ENCODE results near the gene PI16.

DNA sequence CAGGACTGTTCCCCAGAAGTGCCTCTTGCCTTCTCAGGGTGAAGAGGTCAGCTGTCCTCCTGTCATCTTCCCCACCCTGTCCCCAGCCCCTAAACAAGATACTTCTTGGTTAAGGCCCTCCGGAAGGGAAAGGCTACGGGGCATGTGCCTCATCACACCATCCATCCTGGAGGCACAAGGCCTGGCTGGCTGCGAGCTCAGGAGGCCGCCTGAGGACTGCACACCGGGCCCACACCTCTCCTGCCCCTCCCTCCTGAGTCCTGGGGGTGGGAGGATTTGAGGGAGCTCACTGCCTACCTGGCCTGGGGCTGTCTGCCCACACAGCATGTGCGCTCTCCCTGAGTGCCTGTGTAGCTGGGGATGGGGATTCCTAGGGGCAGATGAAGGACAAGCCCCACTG is 9.8 kb downstream of the PI16 start:
- TF ChIP-seq YY1 (IDR thresholded peaks at IDR 0.05; ENCODE audit: low read depth), result no peak
- TF ChIP-seq, protein P1, sequence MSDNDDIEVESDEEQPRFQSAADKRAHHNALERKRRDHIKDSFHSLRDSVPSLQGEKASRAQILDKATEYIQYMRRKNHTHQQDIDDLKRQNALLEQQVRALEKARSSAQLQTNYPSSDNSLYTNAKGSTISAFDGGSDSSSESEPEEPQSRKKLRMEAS (IDR thresholded peaks at IDR 0.05), result no peak
- TF ChIP-seq, protein P2, sequence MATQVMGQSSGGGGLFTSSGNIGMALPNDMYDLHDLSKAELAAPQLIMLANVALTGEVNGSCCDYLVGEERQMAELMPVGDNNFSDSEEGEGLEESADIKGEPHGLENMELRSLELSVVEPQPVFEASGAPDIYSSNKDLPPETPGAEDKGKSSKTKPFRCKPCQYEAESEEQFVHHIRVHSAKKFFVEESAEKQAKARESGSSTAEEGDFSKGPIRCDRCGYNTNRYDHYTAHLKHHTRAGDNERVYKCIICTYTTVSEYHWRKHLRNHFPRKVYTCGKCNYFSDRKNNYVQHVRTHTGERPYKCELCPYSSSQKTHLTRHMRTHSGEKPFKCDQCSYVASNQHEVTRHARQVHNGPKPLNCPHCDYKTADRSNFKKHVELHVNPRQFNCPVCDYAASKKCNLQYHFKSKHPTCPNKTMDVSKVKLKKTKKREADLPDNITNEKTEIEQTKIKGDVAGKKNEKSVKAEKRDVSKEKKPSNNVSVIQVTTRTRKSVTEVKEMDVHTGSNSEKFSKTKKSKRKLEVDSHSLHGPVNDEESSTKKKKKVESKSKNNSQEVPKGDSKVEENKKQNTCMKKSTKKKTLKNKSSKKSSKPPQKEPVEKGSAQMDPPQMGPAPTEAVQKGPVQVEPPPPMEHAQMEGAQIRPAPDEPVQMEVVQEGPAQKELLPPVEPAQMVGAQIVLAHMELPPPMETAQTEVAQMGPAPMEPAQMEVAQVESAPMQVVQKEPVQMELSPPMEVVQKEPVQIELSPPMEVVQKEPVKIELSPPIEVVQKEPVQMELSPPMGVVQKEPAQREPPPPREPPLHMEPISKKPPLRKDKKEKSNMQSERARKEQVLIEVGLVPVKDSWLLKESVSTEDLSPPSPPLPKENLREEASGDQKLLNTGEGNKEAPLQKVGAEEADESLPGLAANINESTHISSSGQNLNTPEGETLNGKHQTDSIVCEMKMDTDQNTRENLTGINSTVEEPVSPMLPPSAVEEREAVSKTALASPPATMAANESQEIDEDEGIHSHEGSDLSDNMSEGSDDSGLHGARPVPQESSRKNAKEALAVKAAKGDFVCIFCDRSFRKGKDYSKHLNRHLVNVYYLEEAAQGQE (IDR thresholded peaks at IDR 0.05; ENCODE audit: low read depth), result no peak
- TF ChIP-seq ZBTB7A (IDR thresholded peaks at IDR 0.05; ENCODE audit: low read depth), result no peak
- no peak for TF ChIP-seq RAD21 (IDR thresholded peaks at IDR 0.05; ENCODE audit: low read depth)
- no peak for TF ChIP-seq CEBPB (IDR thresholded peaks at IDR 0.05)
